SU-DHL-6 (cell line): ENCODE results near the gene EXOC2.
"Not testable (repeated sequence)": the region's sequence is repeated elsewhere in the genome, so short reads cannot be mapped to it uniquely, and the experiment has no call there.

ENCODE experiments used
- H2AFZ ChIP-seq: fragments of 200-600 bp; sonication (generic); 2 replicates; pipeline ENCODE4 v1.6.1; 2014; ENCODE audit warnings: low read depth, mild to moderate bottlenecking, moderate library complexity, mixed read lengths, antibody characterized with exemption, low read length; ENCODE audit not compliant: severe bottlenecking
- H3F3A ChIP-seq: fragments of 200-600 bp; shearing (Covaris generic); 2 replicates; pipeline ENCODE4 v1.6.0; 2016; ENCODE audit warnings: antibody characterized with exemption, mild to moderate bottlenecking; ENCODE audit not compliant: insufficient read depth
- H3K27ac ChIP-seq: fragments of 200-600 bp; sonication (generic); 2 replicates; pipeline ENCODE4 v1.5.1; 2016; ENCODE audit warnings: low read depth, mild to moderate bottlenecking, low read length, moderate library complexity, mixed read lengths
- H3K27me3 ChIP-seq: fragments of 200-600 bp; sonication (generic), shearing (Covaris generic); 2 replicates; pipeline ENCODE4 v1.6.0; 2014; ENCODE audit warnings: mild to moderate bottlenecking, low read length
- H3K36me3 ChIP-seq: fragments of 200-600 bp; sonication (generic); 2 replicates; pipeline ENCODE4 v1.6.1; 2014; ENCODE audit warnings: mild to moderate bottlenecking, low read length, mixed read lengths
- H3K4me2 ChIP-seq: fragments of 300-600, 200-600 bp; shearing (Covaris generic), sonication (generic); 2 replicates; pipeline ENCODE4 v1.6.0; 2014; ENCODE audit warnings: low read length, low read depth, mild to moderate bottlenecking; ENCODE audit not compliant: poor library complexity, severe bottlenecking
- H3K4me3 ChIP-seq: fragments of 200-600 bp; sonication (generic); 2 replicates; pipeline ENCODE4 v1.5.1; 2014; ENCODE audit warnings: antibody characterized with exemption, low read length, mild to moderate bottlenecking, mixed read lengths; ENCODE audit not compliant: insufficient read depth, poor library complexity, severe bottlenecking
- H3K79me2 ChIP-seq: fragments of 200-600 bp; sonication (generic); 2 replicates; pipeline ENCODE4 v1.6.1; 2014; ENCODE audit warnings: mild to moderate bottlenecking, low read length, moderate library complexity; ENCODE audit not compliant: insufficient read depth
- H3K9ac ChIP-seq: fragments of 200-600 bp; sonication (generic); 2 replicates; pipeline ENCODE4 v1.7.0; 2014; ENCODE audit warnings: mild to moderate bottlenecking, low read length
- H3K9me2 ChIP-seq: fragments of 200-600 bp; sonication (generic); replicated peaks from 2 replicates; pipeline ENCODE4 v1.6.1; 2014; ENCODE audit warnings: low read length; ENCODE audit not compliant: insufficient read depth
- H3K9me3 ChIP-seq: fragments of 200-600 bp; sonication (generic); 2 replicates; pipeline ENCODE4 v1.6.1; 2014; ENCODE audit warnings: low read length, mixed read lengths; ENCODE audit not compliant: insufficient read depth
- H4K20me1 ChIP-seq: fragments of 200-600 bp; sonication (generic); 2 replicates; pipeline ENCODE4 v1.6.1; 2014; ENCODE audit warnings: low read depth, mild to moderate bottlenecking, antibody characterized with exemption, low read length, moderate library complexity, mixed read lengths
- CTCF ChIP-seq: fragments of 200-600 bp; sonication (generic); IDR thresholded peaks from one replicate; pipeline ENCODE4 v1.5.1; 2017; ENCODE audit warnings: antibody characterized with exemption, mild to moderate bottlenecking, low read length, moderate library complexity; ENCODE audit not compliant: insufficient read depth, poor library complexity, severe bottlenecking
- EZH2phosphoT487 ChIP-seq: fragments of 200-600 bp; sonication (generic), shearing (Covaris generic); conservative IDR thresholded peaks from 2 replicates; pipeline ENCODE4 v1.6.1; 2018; ENCODE audit warnings: mild to moderate bottlenecking, antibody characterized with exemption, low read length, moderate library complexity, mixed read lengths

EXOC2 gene

DNA sequence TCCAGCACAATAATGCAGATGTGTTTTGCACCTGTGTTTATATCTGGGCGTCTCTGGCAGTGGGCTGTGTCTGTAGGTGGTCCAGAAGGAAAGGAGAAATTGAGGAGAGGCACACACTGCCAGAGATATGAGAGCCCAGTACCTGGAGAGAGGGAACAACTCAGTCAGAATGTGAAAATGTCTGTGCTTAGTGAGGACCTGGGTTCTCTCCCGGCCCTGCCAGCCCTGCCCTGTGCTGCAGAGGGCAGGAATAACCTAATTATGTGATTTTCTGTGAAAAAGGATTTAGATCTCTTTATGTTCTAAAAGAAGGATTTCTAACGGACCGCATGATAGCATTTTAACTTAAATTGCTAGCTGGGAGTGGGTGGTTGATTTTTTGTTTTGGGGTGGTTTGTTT lies 8.3 kb upstream of the EXOC2 start:
- no peaks in the 10 kb centered on the region for H3F3A ChIP-seq
- no peak overlapping the region for H3K4me2 ChIP-seq
- H3K27ac ChIP-seq, result no peak overlapping the region
- H3K9me2 ChIP-seq, result no peaks in the 10 kb centered on the region
- H3K9me3 ChIP-seq, result no peaks in the 10 kb centered on the region
- TF ChIP-seq CTCF (no peak), EZH2phosphoT487 (no peak)
- H3K27me3 ChIP-seq, result no peaks in the 10 kb centered on the region
- H2AFZ ChIP-seq, result no peak overlapping the region
- no peaks in the 10 kb centered on the region for H4K20me1 ChIP-seq
- no peak overlapping the region for H3K9ac ChIP-seq
- no peaks in the 10 kb centered on the region for H3K79me2 ChIP-seq
- no peak overlapping the region for H3K4me3 ChIP-seq
- H3K36me3 ChIP-seq, result no peaks in the 10 kb centered on the region

- no peak overlapping the region for H3K4me2 ChIP-seq
- no peaks in the 10 kb centered on the region for H3K27me3 ChIP-seq
- no peaks in the 10 kb centered on the region for H3F3A ChIP-seq
- no peaks in the 10 kb centered on the region for H3K79me2 ChIP-seq
- no peaks in the 10 kb centered on the region for H3K9me2 ChIP-seq
- no peak overlapping the region for H3K4me3 ChIP-seq
- TF ChIP-seq EZH2phosphoT487 (no peak), CTCF (no peak)
- no peaks in the 10 kb centered on the region for H3K9me3 ChIP-seq
- H3K36me3 ChIP-seq, result no peaks in the 10 kb centered on the region
- no peak overlapping the region for H3K27ac ChIP-seq
- H3K9ac ChIP-seq, result no peak overlapping the region
- no peaks in the 10 kb centered on the region for H4K20me1 ChIP-seq
- H2AFZ ChIP-seq, result no peak overlapping the region
Measured at GRCh38 chr6:700490-700889, 7.6 kb upstream of the EXOC2 start.

DNA sequence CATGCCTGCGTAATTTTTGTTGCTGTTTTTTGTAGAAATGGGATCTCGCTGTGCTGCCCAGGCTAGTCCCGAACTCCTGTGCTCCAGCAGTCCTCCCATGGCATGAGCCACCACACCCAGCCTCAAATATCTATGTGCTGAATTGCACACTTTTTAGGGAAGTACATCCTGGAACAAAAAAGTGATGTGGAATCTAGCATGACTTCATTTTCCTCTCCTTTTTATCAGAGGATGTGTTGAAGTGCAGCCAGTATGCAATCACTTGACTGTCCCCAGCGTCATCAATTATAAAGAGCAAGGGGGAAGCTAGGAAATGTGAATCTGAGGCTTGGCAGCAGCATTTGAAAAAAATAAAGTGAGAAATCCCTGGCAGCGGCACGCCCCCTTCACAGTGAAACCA lies 6.4 kb upstream of the EXOC2 start:
- Histone ChIP-seq H3K27me3 (no peaks in the 10 kb centered on the region), H4K20me1 (no peaks in the 10 kb centered on the region), H3K9me2 (no peaks in the 10 kb centered on the region), H3K9ac (no peak overlapping the region), H3K4me3 (no peak overlapping the region), H3F3A (no peaks in the 10 kb centered on the region), H3K9me3 (no peaks in the 10 kb centered on the region), H3K27ac (no peak overlapping the region), H2AFZ (no peak overlapping the region), H3K4me2 (no peak overlapping the region), H3K36me3 (no peaks in the 10 kb centered on the region), H3K79me2 (no peaks in the 10 kb centered on the region)
- TF ChIP-seq CTCF (no peak), EZH2phosphoT487 (no peak)

DNA sequence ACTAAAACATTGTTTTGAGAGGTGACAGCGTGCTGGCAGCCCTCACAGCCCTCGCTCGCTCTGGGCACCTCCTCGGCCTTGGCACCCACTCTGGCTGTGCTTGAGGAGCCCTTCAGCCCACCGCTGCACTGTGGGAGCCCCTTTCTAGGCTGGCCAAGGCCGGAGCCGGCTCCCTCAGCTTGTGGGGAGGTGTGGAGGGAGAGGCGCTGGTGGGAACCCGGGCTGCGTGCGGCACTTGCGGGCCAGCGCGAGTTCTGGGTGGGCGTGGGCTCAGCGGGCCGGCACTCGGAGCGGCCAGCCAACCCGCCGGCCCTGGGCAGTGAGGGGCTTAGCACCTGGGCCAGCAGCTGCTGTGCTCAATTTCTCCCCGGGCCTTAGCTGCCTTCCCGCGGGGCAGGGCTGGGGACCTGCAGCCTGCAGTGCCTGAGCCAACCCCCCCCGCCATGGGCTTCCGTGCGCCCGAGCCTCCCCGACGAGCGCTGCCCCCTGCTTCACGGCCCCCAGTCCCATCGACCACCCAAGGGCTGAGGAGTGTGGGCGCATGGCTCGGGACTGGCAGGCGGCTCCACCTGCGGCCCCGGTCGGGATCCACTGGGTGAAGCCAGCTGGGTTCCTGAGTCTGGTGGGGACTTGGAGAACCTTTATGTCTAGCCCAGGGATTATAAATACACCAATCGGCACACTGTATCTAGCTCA lies 1.6 kb upstream of the EXOC2 start:
- not testable (repeated sequence) for H3K4me2 ChIP-seq, H3F3A ChIP-seq, H3K9me3 ChIP-seq, H2AFZ ChIP-seq, H3K36me3 ChIP-seq, H3K27me3 ChIP-seq, H3K27ac ChIP-seq, H3K4me3 ChIP-seq, H3K9me2 ChIP-seq, H3K9ac ChIP-seq
- Histone ChIP-seq H4K20me1 (peaks cover 12% of the 10 kb centered on the region), H3K79me2 (peaks cover 27% of the 10 kb centered on the region)
